Glomerular visceral epithelial cell (primary cell): ENCODE data around the gene TESK2.
"Not testable (repeated sequence)": the region's sequence is repeated elsewhere in the genome, so short reads cannot be mapped to it uniquely, and the experiment has no call there.

Source experiments
- DNase-seq: peaks from one replicate; pipeline ENCODE4 v3.0.0-alpha.2; 2016; ENCODE audit errors: extremely low spot score

TESK2 gene, protein sequence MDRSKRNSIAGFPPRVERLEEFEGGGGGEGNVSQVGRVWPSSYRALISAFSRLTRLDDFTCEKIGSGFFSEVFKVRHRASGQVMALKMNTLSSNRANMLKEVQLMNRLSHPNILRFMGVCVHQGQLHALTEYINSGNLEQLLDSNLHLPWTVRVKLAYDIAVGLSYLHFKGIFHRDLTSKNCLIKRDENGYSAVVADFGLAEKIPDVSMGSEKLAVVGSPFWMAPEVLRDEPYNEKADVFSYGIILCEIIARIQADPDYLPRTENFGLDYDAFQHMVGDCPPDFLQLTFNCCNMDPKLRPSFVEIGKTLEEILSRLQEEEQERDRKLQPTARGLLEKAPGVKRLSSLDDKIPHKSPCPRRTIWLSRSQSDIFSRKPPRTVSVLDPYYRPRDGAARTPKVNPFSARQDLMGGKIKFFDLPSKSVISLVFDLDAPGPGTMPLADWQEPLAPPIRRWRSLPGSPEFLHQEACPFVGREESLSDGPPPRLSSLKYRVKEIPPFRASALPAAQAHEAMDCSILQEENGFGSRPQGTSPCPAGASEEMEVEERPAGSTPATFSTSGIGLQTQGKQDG

DNA sequence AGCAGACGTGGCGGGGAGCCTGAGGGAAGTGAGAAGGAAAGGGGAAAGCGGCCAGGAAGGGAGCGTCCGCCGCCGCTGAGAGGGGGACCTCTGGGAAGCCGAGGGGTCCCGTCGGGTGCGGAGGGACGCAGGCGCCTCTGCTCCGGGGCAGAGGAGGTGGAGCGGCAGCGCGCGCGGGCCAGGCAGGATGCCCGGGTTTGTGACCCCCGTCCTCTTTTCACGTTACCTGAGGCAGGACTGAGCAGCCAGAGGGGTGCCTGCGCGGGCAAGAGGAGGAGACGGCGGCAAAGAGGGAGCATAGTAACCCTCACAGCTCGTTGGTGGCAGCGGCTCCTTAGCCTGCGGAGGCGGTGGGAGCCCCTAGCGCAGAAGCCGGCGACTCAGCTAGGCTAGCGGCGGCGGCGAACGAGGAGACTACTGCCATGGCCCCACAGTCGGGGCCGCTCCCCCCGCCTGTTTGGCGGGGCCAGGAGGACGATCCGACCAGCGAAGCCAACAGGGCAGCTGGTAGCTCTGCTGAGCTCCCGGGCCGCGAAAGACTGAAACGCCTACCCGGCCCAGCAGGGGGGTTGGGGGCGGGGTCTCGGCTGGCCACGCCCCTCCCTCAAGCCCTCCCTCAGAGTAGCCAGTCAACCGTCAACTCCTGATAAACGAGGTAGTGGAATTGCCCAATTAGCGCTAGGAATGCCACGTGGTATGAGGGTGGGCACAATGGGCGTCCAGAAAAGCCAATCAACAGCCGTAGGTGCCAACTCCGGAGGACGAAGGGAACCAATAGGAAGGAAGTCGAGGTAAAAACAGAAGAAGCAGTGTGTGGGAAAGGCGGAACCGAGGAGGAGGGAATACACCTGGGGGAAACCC lies at the start of gene TESK2:
Gene TESK2 (minus strand): TSS at position 538 of the 861 bp plus-strand sequence. CDS start 33,378 bp downstream, outside the sequence.
- DNase-seq = peak; percentile 100

DNA sequence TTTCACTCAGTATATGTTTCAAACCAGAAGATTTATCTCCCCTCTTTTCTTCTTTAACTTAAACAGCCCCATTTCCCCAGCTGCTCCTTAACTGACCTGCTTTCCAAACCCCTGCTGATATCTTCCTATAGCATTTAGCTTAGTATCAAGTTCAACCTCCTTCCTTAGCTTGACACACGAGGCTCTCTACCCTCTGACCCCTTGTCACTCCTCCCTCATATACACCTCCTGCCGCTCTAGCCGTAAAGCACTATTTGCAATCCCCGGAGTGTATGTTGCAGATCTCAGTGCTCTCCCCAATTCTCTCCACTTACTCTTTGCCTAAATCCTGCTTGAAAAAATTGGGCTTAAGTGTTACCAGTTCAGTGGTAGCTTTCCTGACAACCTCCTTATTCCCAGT lies 45.9 kb upstream of the TESK2 start:
- no peak for DNase-seq

DNA sequence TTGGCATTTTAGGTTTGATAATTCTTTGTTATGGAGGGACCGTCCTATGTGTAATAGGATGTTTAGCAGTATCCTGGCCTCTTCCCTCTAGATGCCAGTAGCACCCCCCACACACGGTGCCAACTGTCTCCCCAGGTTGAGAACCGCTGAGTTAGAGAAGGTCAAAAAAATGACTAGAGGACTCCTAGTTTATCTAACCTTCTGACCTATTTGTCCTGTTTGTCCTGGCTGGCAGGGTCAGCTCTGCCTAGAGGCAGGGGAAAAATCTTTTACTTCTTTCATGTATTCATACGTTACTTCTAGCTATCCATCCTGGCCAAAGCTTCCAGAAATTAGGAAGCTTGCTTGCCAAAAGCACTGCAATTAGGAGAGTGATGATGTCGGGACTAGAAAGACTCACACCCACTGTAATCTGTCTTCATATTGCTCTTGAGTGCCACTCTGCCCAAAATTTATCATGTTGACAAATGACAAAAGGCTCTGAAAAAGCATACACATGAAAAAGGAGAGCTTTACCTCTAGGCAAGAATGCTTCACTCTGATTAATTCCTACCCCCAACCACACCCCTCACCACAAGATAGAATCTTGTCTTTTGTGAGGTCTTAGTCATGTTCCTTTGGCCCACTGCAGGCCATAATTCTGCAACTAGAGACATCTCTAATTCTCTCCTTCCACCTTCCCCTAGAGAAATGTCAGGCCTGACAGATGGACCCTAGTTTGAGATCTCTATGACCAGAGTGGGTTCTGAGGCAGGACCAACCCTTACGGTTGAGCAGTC lies 45.2 kb upstream of the TESK2 start:
- DNase-seq = no peak

DNA sequence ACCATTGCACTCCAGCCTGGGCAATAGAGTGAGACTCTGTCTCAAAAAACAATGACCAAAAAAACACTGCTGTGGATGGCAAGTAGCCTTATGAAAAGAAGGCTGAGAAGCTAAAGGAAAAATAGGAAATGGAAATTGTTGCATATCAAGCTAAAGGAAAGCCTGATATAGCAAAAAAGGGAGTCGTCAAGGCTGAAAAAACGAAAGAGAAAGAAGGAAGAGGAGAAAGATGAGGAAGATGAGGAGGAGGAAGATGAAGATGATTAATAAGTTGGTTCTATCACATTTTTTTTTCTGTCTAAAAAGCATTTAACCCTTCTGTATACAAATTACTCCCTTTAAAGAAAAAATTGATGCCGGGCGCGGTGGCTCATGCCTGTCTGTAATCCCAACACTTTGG lies 40.9 kb upstream of the TESK2 start:
- no peak for DNase-seq

DNA sequence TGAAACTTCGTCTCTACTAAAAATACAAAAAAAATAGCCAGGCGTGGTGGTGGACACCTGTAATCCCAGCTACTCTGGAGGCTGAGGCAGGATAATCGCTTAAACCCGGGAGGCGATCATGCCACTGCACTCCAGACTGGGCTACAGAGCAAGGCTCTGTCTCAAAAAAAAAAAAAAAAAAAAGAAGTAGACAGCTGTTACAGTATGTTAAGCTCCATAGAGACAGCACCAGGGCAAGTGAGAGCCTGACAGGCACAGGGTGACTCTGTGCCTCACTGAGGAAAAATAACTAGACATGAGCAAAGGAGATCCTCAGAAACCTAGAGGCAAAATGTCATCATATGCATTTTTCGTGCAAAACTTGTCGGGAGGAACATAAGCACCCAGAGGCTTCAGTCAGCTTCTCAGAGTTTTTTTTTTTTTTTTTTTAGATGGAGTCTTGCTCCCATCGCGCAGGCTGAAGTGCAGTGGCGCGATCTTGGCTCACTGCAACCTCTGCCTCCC lies 39.7 kb upstream of the TESK2 start:
- no peak for DNase-seq

DNA sequence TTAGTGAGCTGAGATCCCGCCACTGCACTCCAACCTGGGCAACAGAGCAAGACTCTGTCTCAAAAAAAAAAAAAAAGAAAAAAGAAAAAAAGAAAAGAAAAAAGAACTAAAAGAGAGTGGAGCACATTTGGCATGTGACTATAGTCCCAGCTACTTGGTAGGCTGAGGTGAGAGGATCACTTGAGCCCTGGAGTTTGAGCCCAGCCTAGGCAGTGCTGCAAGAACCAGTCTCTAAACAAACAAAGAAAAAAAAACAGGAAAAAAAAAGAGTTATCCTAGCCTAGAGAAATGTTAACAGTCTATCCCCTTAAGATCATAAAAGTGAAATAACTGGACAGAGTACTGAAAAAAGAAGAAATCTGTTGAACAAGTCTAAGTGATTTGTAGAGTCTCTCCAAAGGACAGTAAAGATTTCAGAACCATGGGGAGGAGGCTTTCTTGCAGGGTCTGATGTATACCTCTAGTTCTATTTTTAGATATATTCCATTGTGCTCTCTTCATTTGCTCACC lies 35.2 kb upstream of the TESK2 start:
- no peak for DNase-seq

DNA sequence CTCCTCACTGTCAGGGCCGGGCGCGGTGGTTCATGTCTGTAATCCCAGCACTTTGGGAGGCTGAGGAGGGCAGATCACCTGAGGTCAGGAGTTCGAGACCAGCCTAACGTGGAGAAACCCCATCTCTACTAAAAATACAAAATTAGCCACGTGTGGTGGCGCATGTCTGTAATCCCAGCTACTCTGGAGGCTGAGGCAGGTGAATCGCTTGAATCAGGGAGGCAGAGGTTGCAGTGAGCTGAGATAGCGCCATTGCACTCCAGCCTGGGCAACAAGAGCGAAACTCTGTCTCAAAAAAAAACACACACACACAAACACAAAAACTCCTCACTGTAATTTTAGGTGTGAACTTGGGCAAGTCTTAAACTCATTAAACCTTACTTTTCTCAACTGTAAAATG lies 33.0 kb upstream of the TESK2 start:
- not testable (repeated sequence) for DNase-seq

DNA sequence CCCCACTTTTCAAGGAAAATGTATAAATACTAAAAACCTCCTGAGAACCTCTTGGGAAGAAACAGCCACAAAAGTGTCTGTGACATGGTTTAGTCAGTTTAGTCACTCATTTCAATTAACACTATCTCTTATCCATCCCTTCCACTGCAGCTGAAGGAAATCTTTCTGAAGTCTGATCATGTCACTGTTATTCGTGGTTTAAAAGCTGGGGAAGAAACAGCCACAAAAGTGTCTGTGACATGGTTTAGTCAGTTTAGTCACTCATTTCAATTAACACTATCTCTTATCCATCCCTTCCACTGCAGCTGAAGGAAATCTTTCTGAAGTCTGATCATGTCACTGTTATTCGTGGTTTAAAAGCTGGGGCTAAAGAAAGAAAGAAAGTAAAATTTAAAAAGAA lies 32.6 kb upstream of the TESK2 start:
- not testable (repeated sequence) for DNase-seq

DNA sequence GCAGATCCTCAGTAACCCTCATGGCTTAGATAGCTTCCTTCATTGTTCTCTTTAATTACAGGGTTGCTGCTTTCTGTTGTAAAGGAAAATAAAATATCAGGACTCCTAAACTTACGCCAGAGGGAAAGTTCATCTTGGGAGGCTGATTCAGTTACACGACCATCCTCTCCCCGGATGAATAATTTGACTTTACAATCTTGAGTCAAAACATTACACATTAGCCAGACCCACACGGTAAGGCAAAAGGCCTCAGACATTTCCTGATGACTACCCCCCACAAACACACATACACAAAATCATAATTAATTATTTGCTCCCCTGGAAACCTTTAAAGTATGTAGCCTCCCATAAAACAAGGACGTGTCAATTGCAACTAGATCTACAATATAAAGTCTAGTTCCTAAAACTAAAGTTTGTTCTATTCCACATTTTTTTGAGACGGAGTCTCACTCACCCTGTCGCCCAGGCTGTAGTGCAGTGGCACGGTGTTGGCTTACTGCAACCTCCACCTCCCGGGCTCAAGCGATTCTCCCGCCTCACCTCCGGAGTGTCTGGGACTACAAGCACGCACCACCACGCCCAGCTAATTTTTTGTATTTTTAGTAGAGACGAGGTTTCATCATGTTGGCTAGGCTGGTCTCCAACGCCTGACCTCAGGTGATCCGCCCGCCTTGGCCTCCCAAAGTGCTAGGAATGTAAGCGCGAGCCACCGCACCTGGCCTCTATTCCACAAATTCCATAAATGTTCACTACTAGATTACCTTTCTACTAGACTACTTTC lies 31.6 kb upstream of the TESK2 start:
- DNase-seq = peak; percentile 76

DNA sequence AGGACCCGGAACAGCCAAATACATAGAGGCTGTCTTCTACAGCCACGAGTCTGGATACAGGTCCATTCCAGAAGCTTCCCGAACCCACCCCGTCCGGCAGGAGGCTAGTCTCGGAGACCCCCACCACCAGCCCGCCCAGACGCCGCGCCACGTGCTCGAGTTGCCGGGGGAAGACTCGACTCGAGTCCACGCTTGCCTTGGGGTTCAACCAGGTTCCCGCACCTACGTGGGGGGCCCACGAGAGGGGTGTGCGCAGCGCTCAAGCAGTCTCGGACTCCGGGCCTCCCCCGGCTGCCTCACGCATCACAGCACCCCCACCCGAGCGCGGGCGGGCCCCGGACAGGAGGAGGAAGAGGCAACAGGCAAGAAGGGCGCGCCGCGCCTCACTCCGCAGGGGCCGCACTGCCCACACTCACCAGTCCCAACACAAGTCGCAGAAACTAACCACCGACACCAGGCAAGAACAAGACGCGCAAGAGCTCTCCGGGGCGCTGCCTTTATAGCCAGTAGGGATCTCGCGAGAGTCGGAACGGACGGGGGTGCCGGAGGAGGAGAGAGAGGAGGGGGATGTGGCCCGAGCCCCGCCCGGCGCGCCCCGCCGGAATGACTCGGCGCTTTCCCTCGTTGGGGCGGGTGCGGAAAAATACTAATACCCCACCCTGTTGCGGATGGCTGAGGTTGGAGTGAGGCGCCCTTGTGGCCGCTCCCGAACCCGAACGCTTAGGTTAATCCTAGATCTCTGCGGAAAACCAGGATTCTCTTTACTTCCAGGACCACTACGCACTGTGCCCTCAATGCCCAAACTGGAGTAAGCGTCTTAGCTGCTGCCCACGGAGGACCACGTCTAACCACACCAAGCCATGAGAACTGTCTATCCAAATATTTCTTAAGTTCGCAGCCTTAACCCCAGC lies 30.7 kb upstream of the TESK2 start, which contains the start of gene PRDX1:
Gene PRDX1 (minus strand): TSS at position 472 of the 911 bp plus-strand sequence. CDS start 2,841 bp downstream, outside the sequence.
- peak; percentile 99 for DNase-seq

DNA sequence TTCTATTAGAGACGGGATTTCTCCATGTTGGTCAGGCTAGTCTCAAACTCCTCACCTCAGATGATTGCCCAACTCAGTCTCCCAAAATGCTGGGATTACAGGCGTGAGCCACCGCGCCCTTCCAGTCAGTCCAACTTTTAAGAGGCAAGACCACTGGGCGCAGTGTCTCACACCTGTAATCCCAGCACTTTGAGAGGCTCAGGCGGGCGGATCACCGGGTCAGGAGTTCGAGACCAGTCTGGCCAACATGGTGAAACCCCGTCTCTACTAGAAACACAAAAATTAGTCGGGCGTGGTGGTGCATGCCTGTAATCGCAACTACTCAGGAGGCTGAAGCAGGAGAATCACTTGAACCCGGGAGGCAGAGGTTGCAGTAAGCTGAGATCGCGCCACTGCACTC lies 28.8 kb upstream of the TESK2 start:
- DNase-seq = not testable (repeated sequence)

DNA sequence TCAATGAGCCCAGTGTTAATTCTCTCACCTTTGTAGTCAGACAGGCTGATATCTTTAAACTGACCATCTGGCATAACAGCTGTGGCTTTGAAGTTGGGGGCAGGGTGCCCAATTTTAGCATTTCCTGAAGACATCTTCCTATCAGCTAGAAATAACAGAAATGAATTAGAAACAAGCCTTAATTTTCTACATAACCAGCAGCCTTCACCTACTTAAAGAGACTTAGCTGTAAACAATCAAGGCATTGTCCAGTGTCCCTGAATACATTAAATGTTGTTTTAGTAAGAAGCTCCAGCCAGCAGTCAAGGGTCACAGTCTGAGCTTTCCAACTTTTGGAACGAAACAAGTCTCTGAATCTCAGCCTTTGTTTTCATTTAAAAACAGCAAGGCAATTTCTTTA lies 27.9 kb upstream of the TESK2 start:
- no peak for DNase-seq

DNA sequence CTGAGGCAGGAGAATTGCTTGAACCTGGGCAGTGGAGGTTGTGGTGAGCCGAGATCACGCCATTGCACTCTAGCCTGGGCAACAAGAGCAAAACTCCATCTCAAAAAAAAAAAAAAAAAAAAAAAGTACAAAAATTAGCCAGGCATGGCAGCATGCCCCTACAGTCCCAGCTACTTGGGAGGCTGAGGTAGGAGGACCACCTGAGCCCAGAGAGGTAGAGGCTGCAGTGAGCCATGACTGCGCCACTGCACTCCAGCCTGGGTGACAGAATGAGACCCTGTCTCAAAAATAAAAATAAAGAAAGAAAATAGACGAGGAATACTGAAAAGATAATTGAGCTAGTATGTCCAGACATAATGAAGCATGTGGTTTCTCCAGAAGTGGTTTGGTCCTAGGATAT lies 27.4 kb upstream of the TESK2 start:
- not testable (repeated sequence) for DNase-seq

DNA sequence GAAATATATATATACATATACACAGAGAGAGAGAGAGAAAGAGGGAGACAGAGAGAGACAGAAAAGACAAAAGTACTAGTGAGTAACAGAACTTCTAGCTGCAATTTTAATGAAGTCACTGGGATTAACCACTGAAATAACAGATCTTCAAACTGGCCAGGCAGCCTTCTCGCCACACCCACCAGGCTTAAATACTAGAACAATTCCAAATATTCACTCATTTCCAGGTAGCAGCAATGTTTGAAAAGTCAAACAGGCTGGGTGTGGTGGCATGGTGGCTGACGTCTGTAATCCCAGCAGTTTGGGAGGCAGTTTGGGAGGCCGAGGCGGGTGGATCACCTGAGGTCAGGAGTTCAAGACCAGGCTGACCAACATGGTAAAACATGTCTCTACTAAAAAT lies 25.5 kb upstream of the TESK2 start:
- no peak for DNase-seq

DNA sequence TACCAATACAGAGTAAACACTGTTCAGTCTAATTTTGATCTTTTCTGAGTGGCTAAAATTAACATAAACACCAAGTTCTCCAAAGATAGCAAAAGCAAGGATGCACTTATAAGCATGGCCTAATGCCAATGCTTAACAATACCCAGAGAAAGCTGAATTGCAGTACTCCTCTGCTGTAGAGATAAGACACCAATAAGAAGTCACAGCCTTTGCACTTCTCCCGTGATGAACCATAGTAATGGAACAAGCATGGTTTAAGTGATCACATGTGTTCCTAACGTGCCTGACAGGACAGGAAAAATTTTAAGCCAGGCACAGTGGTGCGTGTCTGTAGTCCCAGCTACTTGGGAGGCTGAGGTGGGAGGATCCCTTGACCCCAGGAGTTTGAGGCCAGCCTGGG lies 25.1 kb upstream of the TESK2 start:
- no peak for DNase-seq

DNA sequence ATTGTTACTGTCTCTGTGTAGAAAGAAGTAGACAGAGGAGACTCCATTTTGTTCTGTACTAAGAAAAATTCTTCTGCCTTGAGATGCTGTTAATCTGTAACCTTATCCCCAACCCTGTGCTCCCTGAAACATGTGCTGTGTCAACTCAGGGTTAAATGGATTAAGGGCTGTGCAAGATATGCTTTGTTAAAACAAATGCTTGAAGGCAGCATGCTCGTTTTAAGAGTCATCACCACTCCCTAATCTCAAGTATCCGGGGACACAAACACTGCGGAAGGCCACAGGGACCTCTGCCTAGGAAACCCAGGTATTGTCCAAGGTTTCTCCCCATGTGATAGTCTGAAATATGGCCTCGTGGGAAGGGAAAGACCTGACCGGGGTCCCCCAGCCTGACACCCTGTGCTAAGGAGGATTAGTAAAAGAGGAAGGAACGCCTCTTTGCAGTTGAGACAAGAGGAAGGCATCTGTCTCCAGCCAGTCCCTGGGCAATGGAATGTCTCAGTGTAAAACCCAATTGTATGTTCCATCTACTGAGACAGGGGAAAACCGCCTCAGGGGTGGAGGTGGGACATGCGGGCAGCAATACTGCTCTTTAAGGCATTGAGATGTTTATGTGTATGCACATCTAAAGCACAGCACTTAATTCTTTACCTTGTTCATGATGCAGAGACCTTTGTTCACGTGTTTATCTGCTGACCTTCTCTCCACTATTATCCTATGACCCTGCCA lies 22.7 kb upstream of the TESK2 start:
- DNase-seq = not testable (repeated sequence)

DNA sequence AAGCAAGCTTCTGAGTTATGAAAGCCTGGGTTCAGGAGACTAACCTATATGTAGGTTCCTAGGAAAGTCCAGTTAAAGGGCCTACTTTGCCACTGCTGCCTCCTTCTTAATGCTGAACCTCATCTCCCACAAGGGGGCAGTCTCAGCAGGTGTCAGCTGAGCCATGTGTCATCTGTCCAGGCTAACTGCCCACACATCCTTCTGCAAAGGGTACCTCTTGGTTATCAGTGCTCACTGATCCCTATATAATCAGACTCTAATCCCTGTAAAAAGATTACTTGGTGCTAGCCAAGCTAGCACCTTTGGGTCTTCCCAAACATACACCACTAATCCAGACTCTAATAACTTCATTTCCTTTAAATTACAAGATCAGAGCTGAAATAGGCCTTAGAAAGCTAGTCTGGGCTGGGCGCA lies 21.7 kb upstream of the TESK2 start:
- DNase-seq = peak; percentile 79

DNA sequence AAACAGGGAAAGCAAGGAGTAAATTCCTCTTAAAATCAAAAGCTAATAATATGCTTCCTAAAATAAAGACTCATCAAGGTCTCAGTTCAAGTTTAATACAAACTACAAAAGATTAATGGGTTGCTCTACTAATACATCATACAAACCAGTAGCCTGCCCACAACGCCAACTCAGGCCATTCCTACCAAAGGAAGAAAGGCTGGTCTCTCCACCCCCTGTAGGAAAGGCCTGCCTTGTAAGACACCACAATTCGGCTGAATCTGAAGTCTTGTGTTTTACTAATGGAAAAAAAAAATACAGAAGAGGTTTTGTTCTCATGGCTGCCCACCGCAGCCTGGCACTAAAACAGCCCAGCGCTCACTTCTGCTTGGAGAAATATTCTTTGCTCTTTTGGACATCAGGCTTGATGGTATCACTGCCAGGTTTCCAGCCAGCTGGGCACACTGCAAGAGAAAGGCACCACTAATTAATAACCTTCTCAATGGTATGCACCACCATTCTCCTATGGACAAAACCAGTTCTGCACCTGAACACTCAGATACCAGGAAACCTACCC lies 20.1 kb upstream of the TESK2 start:
- no peak for DNase-seq
